Smooth muscle cell (in vitro differentiated cells): ENCODE data around the gene LRP1B. TPM values are rescaled to one million over a fixed set of nuclear protein-coding genes. Genes with fewer than 3 reads are reported as not detected.
"Not testable (repeated sequence)": the region's sequence is repeated elsewhere in the genome, so short reads cannot be mapped to it uniquely, and the experiment has no call there.

ENCODE experiments used
- DNase-seq: peaks from one replicate; lab custom pipeline; 2025; ENCODE audit not compliant: unreplicated experiment; lab: John Stamatoyannopoulos, UW
- H2AFZ ChIP-seq: fragments of 200-600 bp; sonication (generic); 2 replicates; pipeline ENCODE4 v1.6.0; 2016; ENCODE audit warnings: antibody characterized with exemption, low read depth, mild to moderate bottlenecking
- H3F3A ChIP-seq: fragments of 200-600 bp; sonication (generic); 2 replicates; pipeline ENCODE4 v1.6.0; 2017; ENCODE audit warnings: antibody characterized with exemption, low read depth
- H3K27ac ChIP-seq: fragments of 200-600 bp; sonication (generic); 2 replicates; pipeline ENCODE4 v1.5.1; 2016; ENCODE audit warnings: low read depth, mild to moderate bottlenecking
- H3K27me3 ChIP-seq: fragments of 200-600 bp; sonication (generic); 2 replicates; pipeline ENCODE4 v1.6.1; 2016; ENCODE audit warnings: low read depth, mild to moderate bottlenecking
- H3K36me3 ChIP-seq: fragments of 200-600 bp; sonication (generic); 2 replicates; pipeline ENCODE4 v1.5.1; 2016; ENCODE audit warnings: low read depth
- H3K4me1 ChIP-seq: fragments of 200-600 bp; sonication (generic); 2 replicates; pipeline ENCODE4 v1.5.1; 2016; ENCODE audit warnings: low read depth
- H3K4me2 ChIP-seq: fragments of 200-600 bp; sonication (generic); 2 replicates; pipeline ENCODE4 v1.6.0; 2016; ENCODE audit warnings: mild to moderate bottlenecking
- H3K4me3 ChIP-seq: fragments of 200-600 bp; sonication (generic); 2 replicates; pipeline ENCODE4 v1.5.1; 2016; ENCODE audit warnings: mild to moderate bottlenecking
- H3K79me2 ChIP-seq: fragments of 200-600 bp; sonication (generic); 2 replicates; pipeline ENCODE4 v1.6.0; 2016; ENCODE audit warnings: low read depth, mild to moderate bottlenecking
- H3K9ac ChIP-seq: fragments of 200-600 bp; sonication (generic); 2 replicates; pipeline ENCODE4 v1.6.0; 2016; ENCODE audit warnings: low read depth
- H3K9me3 ChIP-seq: fragments of 200-600 bp; sonication (generic); replicated peaks from 2 replicates; pipeline ENCODE4 v1.5.1; 2016; ENCODE audit warnings: low read depth
- H4K20me1 ChIP-seq: fragments of 200-600 bp; sonication (generic); 2 replicates; pipeline ENCODE4 v1.6.0; 2016; ENCODE audit warnings: low read depth
- WGBS: methylation state at CpG from one replicate; pipeline ENCODE4 v1.1.7; 2016; ENCODE audit warnings: low lambda C conversion rate; 5-methylcytosine and 5-hydroxymethylcytosine counted together
- polyA plus RNA-seq: library from polyadenylated mRNA; unstranded; fragments of >200 nt; fragmentation: Nextera tagmentation; extraction: Ambion mirVana; gene quantifications from 2 replicates; pipeline ENCODE4 v1.2.1, GENCODE V29; 2016
- total RNA-seq: library from RNA; depleted of rRNA; stranded (reverse); fragments of >200 nt; gene quantifications from 2 replicates; pipeline ENCODE4 v1.2.3, GENCODE V29; 2014
- TF ChIP-seq, protein P1 (sequence below): fragments of 200-600 bp; sonication (generic); IDR thresholded peaks from 2 replicates; pipeline ENCODE4 v1.5.1; 2017; ENCODE audit warnings: borderline replicate concordance, mild to moderate bottlenecking, antibody characterized with exemption; ENCODE audit not compliant: insufficient read depth, poor library complexity, severe bottlenecking

The LRP1B gene
- total and polyA plus RNA-seq, 2 experiments from 2014 or later: 0.08 to 2.9 TPM

DNA sequence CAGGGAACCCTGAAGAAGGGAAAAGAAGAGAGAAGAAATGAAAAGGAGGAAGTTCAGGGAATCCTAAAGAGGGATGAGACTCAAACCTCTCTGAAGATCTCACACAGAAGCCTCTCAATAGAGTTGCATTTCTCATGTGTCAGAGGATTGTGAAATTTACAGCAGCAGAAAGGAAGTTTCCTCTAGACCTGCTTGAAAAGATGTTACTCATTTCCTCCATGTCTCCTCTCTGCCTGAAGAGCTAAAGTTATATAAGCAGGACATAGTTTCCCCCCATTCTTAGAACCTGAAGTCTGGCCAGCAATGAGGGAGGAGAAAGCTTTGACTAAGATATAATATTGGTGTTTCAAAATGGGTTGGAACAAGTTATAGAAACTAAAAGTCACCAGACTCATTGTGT is 1155.6 kb downstream of the LRP1B start:
- TF ChIP-seq, protein P1, sequence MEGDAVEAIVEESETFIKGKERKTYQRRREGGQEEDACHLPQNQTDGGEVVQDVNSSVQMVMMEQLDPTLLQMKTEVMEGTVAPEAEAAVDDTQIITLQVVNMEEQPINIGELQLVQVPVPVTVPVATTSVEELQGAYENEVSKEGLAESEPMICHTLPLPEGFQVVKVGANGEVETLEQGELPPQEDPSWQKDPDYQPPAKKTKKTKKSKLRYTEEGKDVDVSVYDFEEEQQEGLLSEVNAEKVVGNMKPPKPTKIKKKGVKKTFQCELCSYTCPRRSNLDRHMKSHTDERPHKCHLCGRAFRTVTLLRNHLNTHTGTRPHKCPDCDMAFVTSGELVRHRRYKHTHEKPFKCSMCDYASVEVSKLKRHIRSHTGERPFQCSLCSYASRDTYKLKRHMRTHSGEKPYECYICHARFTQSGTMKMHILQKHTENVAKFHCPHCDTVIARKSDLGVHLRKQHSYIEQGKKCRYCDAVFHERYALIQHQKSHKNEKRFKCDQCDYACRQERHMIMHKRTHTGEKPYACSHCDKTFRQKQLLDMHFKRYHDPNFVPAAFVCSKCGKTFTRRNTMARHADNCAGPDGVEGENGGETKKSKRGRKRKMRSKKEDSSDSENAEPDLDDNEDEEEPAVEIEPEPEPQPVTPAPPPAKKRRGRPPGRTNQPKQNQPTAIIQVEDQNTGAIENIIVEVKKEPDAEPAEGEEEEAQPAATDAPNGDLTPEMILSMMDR: no peak
- Histone ChIP-seq H3K9ac (no peak overlapping the region), H3K9me3 (no peaks in the 10 kb centered on the region), H3F3A (no peaks in the 10 kb centered on the region), H3K27me3 (no peaks in the 10 kb centered on the region), H3K27ac (no peak overlapping the region), H3K36me3 (no peaks in the 10 kb centered on the region), H3K4me2 (no peak overlapping the region), H3K4me3 (no peak overlapping the region), H4K20me1 (no peaks in the 10 kb centered on the region), H3K4me1 (no peaks in the 10 kb centered on the region), H3K79me2 (no peaks in the 10 kb centered on the region), H2AFZ (no peak overlapping the region)
- DNase-seq: no peak

DNA sequence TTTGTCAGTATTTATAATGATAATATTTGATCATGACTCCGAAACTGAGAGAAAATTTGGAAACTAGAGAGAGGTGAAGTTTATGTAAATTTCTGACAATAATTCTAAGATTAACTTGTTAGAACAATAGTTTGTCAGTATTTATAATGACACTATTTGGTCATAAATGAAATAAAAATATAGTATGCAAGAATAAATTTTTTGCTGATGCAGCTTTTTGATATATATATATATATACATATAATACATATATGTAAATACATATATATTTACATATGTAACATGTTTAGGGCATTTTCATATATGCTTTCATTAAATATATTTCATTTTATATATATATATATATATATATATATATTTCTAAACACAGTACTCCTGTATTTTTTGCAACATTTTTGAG is 1158.1 kb downstream of the LRP1B start:
- H3K4me2 ChIP-seq: no peak overlapping the region
- no peaks in the 10 kb centered on the region for H3K9me3 ChIP-seq
- no peak overlapping the region for H3K27ac ChIP-seq
- 100% methylated on average over 1 of the region's 1 CpG for WGBS
- no peak for DNase-seq
- no peaks in the 10 kb centered on the region for H3F3A ChIP-seq
- H3K36me3 ChIP-seq: no peaks in the 10 kb centered on the region
- H3K9ac ChIP-seq: no peak overlapping the region
- TF ChIP-seq, protein P1: no peak
- no peaks in the 10 kb centered on the region for H3K27me3 ChIP-seq
- H3K79me2 ChIP-seq: no peaks in the 10 kb centered on the region
- H3K4me3 ChIP-seq: no peak overlapping the region
- H2AFZ ChIP-seq: no peak overlapping the region
- H4K20me1 ChIP-seq: no peaks in the 10 kb centered on the region
- no peaks in the 10 kb centered on the region for H3K4me1 ChIP-seq

DNA sequence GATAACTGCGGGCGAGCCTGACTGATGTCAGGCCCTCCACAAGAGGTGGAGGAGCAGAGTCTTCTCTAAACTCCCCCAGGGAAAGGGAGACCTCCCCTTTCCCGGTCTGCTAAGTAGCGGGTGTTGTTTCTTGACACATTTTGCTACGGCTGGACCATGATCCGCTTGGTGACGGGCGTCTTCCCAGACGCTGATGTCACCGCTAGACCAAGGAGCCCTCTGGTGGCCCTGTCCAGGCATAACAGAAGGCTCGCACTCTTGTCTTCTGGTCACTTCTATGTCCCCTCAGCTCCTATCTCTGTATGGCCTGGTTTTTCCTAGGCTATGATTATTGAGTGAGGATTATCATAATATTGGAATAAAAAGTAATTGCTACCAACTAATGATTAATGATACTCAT is 1166.5 kb downstream of the LRP1B start:
- H4K20me1 ChIP-seq: not testable (repeated sequence)

DNA sequence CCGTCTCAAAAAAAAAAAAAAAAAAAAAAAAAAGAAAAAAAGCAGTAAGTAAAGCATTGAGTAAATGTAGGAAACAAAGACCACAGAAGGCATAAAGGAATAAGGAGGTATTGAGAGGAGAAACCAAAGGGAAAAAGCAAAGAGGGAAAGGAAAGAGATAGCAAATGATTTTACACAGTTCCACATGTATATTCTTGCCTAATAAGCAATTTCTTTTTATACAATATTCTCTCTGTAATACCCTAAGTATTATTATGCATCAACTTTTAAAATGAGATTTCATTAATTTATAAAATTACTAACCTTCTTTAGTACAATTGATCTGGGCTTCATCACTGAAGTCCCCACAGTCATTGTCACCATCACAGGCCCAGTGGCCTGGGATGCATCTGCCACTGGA is 1180.9 kb downstream of the LRP1B start:
- WGBS: 57% methylated on average over 1 of the region's 1 CpG
- no peaks in the 10 kb centered on the region for H4K20me1 ChIP-seq
- H3K4me2 ChIP-seq: no peak overlapping the region

More for the DNA sequence above, 1166.5 kb downstream of the LRP1B start:
- 64% methylated on average over 11 of the region's 11 CpGs for WGBS
- not testable (repeated sequence) for H3K79me2 ChIP-seq, H3K9ac ChIP-seq, H3K27me3 ChIP-seq, H3F3A ChIP-seq, DNase-seq, H3K9me3 ChIP-seq, H3K36me3 ChIP-seq, H3K27ac ChIP-seq, H3K4me1 ChIP-seq, H3K4me3 ChIP-seq, H3K4me2 ChIP-seq, H2AFZ ChIP-seq
- TF ChIP-seq, protein P1: peak; percentile 37

More for the DNA sequence above, 1180.9 kb downstream of the LRP1B start:
- Histone ChIP-seq H3K9ac (no peak overlapping the region), H3F3A (no peaks in the 10 kb centered on the region), H3K4me3 (no peak overlapping the region), H3K36me3 (no peaks in the 10 kb centered on the region), H3K9me3 (no peaks in the 10 kb centered on the region), H2AFZ (no peak overlapping the region), H3K27me3 (no peaks in the 10 kb centered on the region), H3K4me1 (no peaks in the 10 kb centered on the region), H3K79me2 (no peaks in the 10 kb centered on the region), H3K27ac (no peak overlapping the region)
- TF ChIP-seq, protein P1: no peak
- DNase-seq: no peak
